GM23248 (cell line): ENCODE results near the gene DEF6. TPM values are rescaled to one million over a fixed set of nuclear protein-coding genes. Genes with fewer than 3 reads are reported as not detected.

Experiments used
- DNase-seq: peaks from one replicate; pipeline ENCODE4 v3.0.0-alpha.2; 2015
- H2AFZ ChIP-seq: fragments of 200-600 bp; sonication (generic); 2 replicates; pipeline ENCODE4 v1.6.1; 2016; ENCODE audit warnings: antibody characterized with exemption
- H3F3A ChIP-seq: fragments of 200-600 bp; sonication (generic); 2 replicates; pipeline ENCODE4 v1.6.1; 2016; ENCODE audit warnings: mild to moderate bottlenecking, antibody characterized with exemption, mixed run types; ENCODE audit not compliant: insufficient read depth
- H3K27ac ChIP-seq: fragments of 200-600 bp; sonication (generic); 2 replicates; pipeline ENCODE4 v1.5.1; 2016; ENCODE audit warnings: mild to moderate bottlenecking
- H3K27me3 ChIP-seq: fragments of 200-600 bp; sonication (generic); replicated peaks from 2 replicates; pipeline ENCODE4 v1.6.1; 2016; ENCODE audit warnings: mild to moderate bottlenecking; ENCODE audit not compliant: insufficient read depth
- H3K36me3 ChIP-seq: fragments of 200-600 bp; sonication (generic); 2 replicates; pipeline ENCODE4 v1.6.1; 2016; ENCODE audit warnings: low read depth, mild to moderate bottlenecking
- H3K4me1 ChIP-seq: fragments of 200-600 bp; sonication (generic); 2 replicates; pipeline ENCODE4 v1.6.1; 2016; ENCODE audit warnings: mild to moderate bottlenecking; ENCODE audit not compliant: insufficient read depth
- H3K4me2 ChIP-seq: fragments of 200-600 bp; sonication (generic); one replicate; pipeline ENCODE4 v1.6.1; 2016; ENCODE audit warnings: mild to moderate bottlenecking; ENCODE audit not compliant: unreplicated experiment
- H3K4me3 ChIP-seq: fragments of 200-600 bp; sonication (generic); 2 replicates; pipeline ENCODE4 v1.5.1; 2016; ENCODE audit warnings: mild to moderate bottlenecking
- H3K79me2 ChIP-seq: fragments of 200-600 bp; sonication (generic); 2 replicates; pipeline ENCODE4 v1.6.1; 2016; ENCODE audit warnings: mild to moderate bottlenecking; ENCODE audit not compliant: insufficient read depth
- H3K9ac ChIP-seq: fragments of 200-600 bp; sonication (generic); 2 replicates; pipeline ENCODE4 v1.6.1; 2016; ENCODE audit warnings: mild to moderate bottlenecking
- H3K9me2 ChIP-seq: fragments of 200-600 bp; sonication (generic); 2 replicates; pipeline ENCODE4 v1.6.1; 2016; ENCODE audit warnings: mixed run types, mild to moderate bottlenecking, moderate library complexity; ENCODE audit not compliant: insufficient read depth
- H3K9me3 ChIP-seq: fragments of 200-600 bp; sonication (generic); one replicate; pipeline ENCODE4 v1.6.1; 2017; ENCODE audit warnings: low read depth
- H4K20me1 ChIP-seq: fragments of 200-600 bp; sonication (generic); 2 replicates; pipeline ENCODE4 v1.6.0; 2016; ENCODE audit not compliant: insufficient read depth
- EZH2 ChIP-seq: fragments of 200-600 bp; sonication (generic); IDR thresholded peaks from 2 replicates; pipeline ENCODE4 v1.6.1; 2018; ENCODE audit warnings: antibody characterized with exemption, mild to moderate bottlenecking; ENCODE audit not compliant: insufficient read depth, poor library complexity, severe bottlenecking
- EZH2phosphoT487 ChIP-seq: fragments of 200-600 bp; sonication (generic); IDR thresholded peaks from 2 replicates; pipeline ENCODE4 v1.6.1; 2018; ENCODE audit warnings: antibody characterized with exemption, moderate library complexity, mild to moderate bottlenecking, low read depth; ENCODE audit not compliant: insufficient read depth
- WGBS, 2 experiments: methylation state at CpG; one replicate each; pipeline ENCODE4 v1.1.6; 2015 to 2017; ENCODE audit warnings: low lambda C conversion rate in 2 of 2, low coverage in 1 of 2; ENCODE audit errors: missing lambda C conversion rate in 2 of 2; 5-methylcytosine and 5-hydroxymethylcytosine counted together
- in situ Hi-C: fragments of 300-500 bp; cut with MboI; formaldehyde crosslinking; loops from 2 replicates; pipeline ENCODE4 v1.15.0; 2020
- polyA plus RNA-seq: library from polyadenylated mRNA; unstranded; fragments of >200 nt; fragmentation: Nextera tagmentation; extraction: Ambion mirVana; gene quantifications from 2 replicates; pipeline ENCODE4 v1.2.1, GENCODE V29; 2016
- total RNA-seq: library from RNA; depleted of rRNA; stranded (reverse); fragments of >200 nt; shearing (Covaris generic); gene quantifications from 2 replicates; pipeline ENCODE4 v1.2.3, GENCODE V29; 2014

Gene DEF6
- total and polyA plus RNA-seq, 2 experiments from 2014 or later = 1.7 to 2.6 TPM

DNA sequence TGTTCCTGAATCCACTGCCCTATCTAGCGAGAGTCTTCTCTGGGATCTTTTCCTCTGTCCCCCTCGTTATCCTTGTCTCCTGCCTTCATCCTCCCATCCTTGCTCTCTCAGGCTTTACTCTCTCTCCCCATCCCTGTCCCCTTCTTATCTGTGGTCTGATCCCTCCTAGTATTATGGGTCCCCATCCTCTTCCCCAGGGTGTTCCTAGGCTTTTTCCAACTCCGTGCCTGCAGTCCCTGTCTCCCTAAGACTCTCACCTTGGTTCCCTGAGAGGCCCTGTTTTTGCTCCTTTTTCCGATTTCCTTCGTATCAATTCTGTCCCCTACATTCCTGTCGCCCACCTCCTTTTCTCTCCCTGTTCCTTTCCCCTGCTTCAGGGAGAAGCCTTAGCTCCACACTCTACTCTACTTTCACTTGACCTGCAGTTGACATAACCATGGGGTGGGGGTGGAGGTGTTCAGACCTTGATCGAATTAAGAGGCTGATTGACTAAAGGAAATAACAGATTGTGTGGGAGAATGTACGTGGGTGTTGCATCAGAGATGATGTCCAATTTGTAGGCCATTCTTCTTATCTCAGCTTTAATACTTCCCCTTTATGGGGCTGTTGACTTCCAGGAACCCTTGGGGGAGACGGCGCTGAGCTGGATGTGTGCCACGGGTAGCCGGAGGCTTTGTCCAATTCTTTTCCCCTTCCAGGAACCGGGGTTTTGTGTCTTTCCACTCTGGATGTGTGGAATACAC is 45.6 kb downstream of the DEF6 start:
- TF ChIP-seq EZH2phosphoT487 (no peak), EZH2 (no peak)
- H3K4me3 ChIP-seq = peak overlapping the region; percentile 97
- peak overlapping the region; percentile 93 for H3K9ac ChIP-seq
- no peaks in the 10 kb centered on the region for H3K9me2 ChIP-seq
- peaks cover 12% of the 10 kb centered on the region; the same call in 1 of the 2 replicates for H3K36me3 ChIP-seq
- peak overlapping the region; percentile 63 for H2AFZ ChIP-seq
- no peaks in the 10 kb centered on the region for H3K27me3 ChIP-seq
- peak; percentile 34 for DNase-seq
- peak overlapping the region; percentile 64 for H3K27ac ChIP-seq
- peaks cover 13% of the 10 kb centered on the region; the same call in 1 of the 2 replicates for H3K4me1 ChIP-seq
- 17 to 18% methylated on average over 13 of the region's 13 CpGs for WGBS, 2 experiments
- peaks cover 59% of the 10 kb centered on the region for H3K79me2 ChIP-seq
- in situ Hi-C loops = loop anchor here (5.0 kb wide), 1 partner anchor 104 kb away; no protein-coding TSS in a partner anchor
- no peaks in the 10 kb centered on the region for H3K9me3 ChIP-seq
- no peaks in the 10 kb centered on the region for H4K20me1 ChIP-seq
- H3F3A ChIP-seq = no peaks in the 10 kb centered on the region
- H3K4me2 ChIP-seq = peak overlapping the region; percentile 98

GRCh38 chr6:35343835-35344550 is 46.4 kb downstream of the DEF6 start:
- H3K79me2 ChIP-seq = peaks cover 66% of the 10 kb centered on the region
- H3K9me2 ChIP-seq = no peaks in the 10 kb centered on the region
- TF ChIP-seq EZH2phosphoT487 (no peak), EZH2 (no peak)
- H3K27ac ChIP-seq = peak overlapping the region; percentile 64
- H3F3A ChIP-seq = no peaks in the 10 kb centered on the region
- H4K20me1 ChIP-seq = no peaks in the 10 kb centered on the region
- no peaks in the 10 kb centered on the region for H3K27me3 ChIP-seq
- peak overlapping the region; percentile 97 for H3K4me3 ChIP-seq
- no peak overlapping the region for H2AFZ ChIP-seq
- H3K9ac ChIP-seq = peak overlapping the region; percentile 93
- no peak for DNase-seq
- H3K4me1 ChIP-seq = peaks cover 13% of the 10 kb centered on the region; the same call in 1 of the 2 replicates
- H3K36me3 ChIP-seq = peaks cover 17% of the 10 kb centered on the region; the same call in 1 of the 2 replicates
- in situ Hi-C loops = loop anchor here (5.0 kb wide), 1 partner anchor 103 kb away; no protein-coding TSS in a partner anchor
- no peaks in the 10 kb centered on the region for H3K9me3 ChIP-seq
- WGBS, 2 experiments = 59 to 75% methylated on average over 5 to 6 of the region's 6 CpGs
- peak overlapping the region; percentile 98 for H3K4me2 ChIP-seq

DNA sequence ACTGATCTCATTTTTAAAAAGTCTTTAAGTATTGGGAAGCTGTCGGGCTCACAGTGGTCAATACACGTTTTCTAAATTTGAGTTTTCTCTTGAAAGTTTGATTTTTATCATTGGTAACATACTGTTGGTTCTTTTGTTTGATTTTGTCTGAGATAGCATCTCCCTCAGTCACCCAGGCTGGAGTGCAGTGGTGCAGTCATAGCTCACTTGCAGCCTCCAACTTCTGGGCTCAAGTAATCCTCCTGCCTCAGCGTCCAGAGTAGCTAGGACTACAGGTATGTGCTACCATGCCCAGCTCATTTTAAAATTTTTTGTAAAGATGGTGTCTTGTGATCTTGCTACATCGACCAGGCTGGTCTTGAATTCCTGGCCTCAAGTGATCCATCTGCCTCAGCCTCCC is 53.8 kb downstream of the DEF6 start:
- no peak overlapping the region for H3K27ac ChIP-seq
- no peaks in the 10 kb centered on the region for H3K9me2 ChIP-seq
- H4K20me1 ChIP-seq = no peaks in the 10 kb centered on the region
- peaks cover 5% of the 10 kb centered on the region; the same call in 1 of the 2 replicates for H3K4me1 ChIP-seq
- in situ Hi-C loops = no loop called here
- no peak overlapping the region for H2AFZ ChIP-seq
- TF ChIP-seq EZH2phosphoT487 (no peak), EZH2 (no peak)
- H3F3A ChIP-seq = peaks cover 7% of the 10 kb centered on the region
- H3K9me3 ChIP-seq = no peaks in the 10 kb centered on the region
- H3K27me3 ChIP-seq = no peaks in the 10 kb centered on the region
- no peak overlapping the region for H3K9ac ChIP-seq
- peaks cover 57% of the 10 kb centered on the region for H3K36me3 ChIP-seq
- 83 to 88% methylated on average over 4 of the region's 4 CpGs for WGBS, 2 experiments
- no peak overlapping the region for H3K4me2 ChIP-seq
- peaks cover 98% of the 10 kb centered on the region for H3K79me2 ChIP-seq
- no peak overlapping the region for H3K4me3 ChIP-seq
- no peak for DNase-seq

- H3K79me2 ChIP-seq = peaks cover 98% of the 10 kb centered on the region
- H3K9me2 ChIP-seq = no peaks in the 10 kb centered on the region
- in situ Hi-C loops = no loop called here
- peaks cover 5% of the 10 kb centered on the region; the same call in 1 of the 2 replicates for H3K4me1 ChIP-seq
- no peaks in the 10 kb centered on the region for H4K20me1 ChIP-seq
- no peak overlapping the region for H2AFZ ChIP-seq
- TF ChIP-seq EZH2phosphoT487 = no peak
- TF ChIP-seq EZH2 = no peak
- no peak overlapping the region for H3K4me2 ChIP-seq
- no peak overlapping the region for H3K27ac ChIP-seq
- H3K36me3 ChIP-seq = peaks cover 59% of the 10 kb centered on the region
- H3F3A ChIP-seq = peaks cover 9% of the 10 kb centered on the region
- DNase-seq = no peak
- 96 to 100% methylated on average over 2 of the region's 2 CpGs for WGBS, 2 experiments
- no peak overlapping the region for H3K4me3 ChIP-seq
- H3K9me3 ChIP-seq = no peaks in the 10 kb centered on the region
- H3K9ac ChIP-seq = no peak overlapping the region
- H3K27me3 ChIP-seq = no peaks in the 10 kb centered on the region
These were observed 55.1 kb downstream of the DEF6 start for GRCh38 chr6:35352735-35353134.
